PFSK-1 (cell line): ENCODE data around the gene KRTAP4-12.

ENCODE experiments used
- POLR2AphosphoS5 ChIP-seq: IDR thresholded peaks from 2 replicates; pipeline ENCODE4 v1.6.1; 2012; ENCODE audit warnings: low read depth, mild to moderate bottlenecking, control low read depth, low read length, moderate library complexity
- TF ChIP-seq, protein P1 (sequence below), 2 experiments: IDR thresholded peaks; 2 replicates each; pipeline versions ENCODE4 v1.6.1 to v1.8.0; 2011 to 2012; ENCODE audit warnings: low read depth in 2 of 2, low read length in 2 of 2, control low read depth in 1 of 2, inconsistent platforms in 1 of 2, mild to moderate bottlenecking in 1 of 2, moderate library complexity in 1 of 2; ENCODE audit not compliant: insufficient read depth in 1 of 2

DNA sequence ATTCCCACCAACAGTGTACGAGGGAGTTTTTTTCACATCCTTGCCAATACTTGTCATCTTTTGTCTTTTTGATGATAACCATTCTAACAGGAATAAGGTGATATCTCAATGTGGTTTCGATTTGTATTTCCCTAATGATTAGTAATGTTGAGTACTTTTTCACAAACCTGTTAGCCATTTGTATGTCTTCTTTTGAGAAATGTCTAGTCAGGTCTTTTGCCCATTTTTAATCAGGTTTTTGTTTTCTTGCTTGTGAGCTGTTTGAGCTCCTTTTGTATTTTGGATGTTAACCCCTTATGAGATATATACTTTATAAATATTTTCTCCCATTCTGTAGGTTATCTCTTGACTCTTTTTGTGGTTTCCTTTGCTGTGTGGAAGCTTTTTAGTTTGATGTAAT, 27.5 kb upstream of the KRTAP4-12 start:
- TF ChIP-seq, protein P1, sequence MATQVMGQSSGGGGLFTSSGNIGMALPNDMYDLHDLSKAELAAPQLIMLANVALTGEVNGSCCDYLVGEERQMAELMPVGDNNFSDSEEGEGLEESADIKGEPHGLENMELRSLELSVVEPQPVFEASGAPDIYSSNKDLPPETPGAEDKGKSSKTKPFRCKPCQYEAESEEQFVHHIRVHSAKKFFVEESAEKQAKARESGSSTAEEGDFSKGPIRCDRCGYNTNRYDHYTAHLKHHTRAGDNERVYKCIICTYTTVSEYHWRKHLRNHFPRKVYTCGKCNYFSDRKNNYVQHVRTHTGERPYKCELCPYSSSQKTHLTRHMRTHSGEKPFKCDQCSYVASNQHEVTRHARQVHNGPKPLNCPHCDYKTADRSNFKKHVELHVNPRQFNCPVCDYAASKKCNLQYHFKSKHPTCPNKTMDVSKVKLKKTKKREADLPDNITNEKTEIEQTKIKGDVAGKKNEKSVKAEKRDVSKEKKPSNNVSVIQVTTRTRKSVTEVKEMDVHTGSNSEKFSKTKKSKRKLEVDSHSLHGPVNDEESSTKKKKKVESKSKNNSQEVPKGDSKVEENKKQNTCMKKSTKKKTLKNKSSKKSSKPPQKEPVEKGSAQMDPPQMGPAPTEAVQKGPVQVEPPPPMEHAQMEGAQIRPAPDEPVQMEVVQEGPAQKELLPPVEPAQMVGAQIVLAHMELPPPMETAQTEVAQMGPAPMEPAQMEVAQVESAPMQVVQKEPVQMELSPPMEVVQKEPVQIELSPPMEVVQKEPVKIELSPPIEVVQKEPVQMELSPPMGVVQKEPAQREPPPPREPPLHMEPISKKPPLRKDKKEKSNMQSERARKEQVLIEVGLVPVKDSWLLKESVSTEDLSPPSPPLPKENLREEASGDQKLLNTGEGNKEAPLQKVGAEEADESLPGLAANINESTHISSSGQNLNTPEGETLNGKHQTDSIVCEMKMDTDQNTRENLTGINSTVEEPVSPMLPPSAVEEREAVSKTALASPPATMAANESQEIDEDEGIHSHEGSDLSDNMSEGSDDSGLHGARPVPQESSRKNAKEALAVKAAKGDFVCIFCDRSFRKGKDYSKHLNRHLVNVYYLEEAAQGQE (IDR thresholded peaks at IDR 0.05; ENCODE audit: insufficient read depth in 1 of 2, low read depth in 2 of 2, low read length in 2 of 2), result no peak
- no peak for TF ChIP-seq POLR2AphosphoS5
